H1 (cell line): ENCODE measurements around the gene COMT. TPM values are rescaled to one million over a fixed set of nuclear protein-coding genes. Genes with fewer than 3 reads are reported as not detected.

Source experiments
- CTCF ChIA-PET: fragments of 300-600 bp; sonication (Branson Sonifier 250); formaldehyde crosslinking; loops from one replicate; lab custom pipeline; 2021; ENCODE audit not compliant: partially characterized antibody; lab: Charles Lee
- POLR2A ChIA-PET: fragments of 300-600 bp; sonication (Branson Sonifier 250); formaldehyde crosslinking; loops from one replicate; lab custom pipeline; 2021; ENCODE audit warnings: inconsistent platforms; ENCODE audit not compliant: partially characterized antibody; lab: Charles Lee
- DNase-seq, 2 experiments: peaks; one replicate each; pipeline versions ENCODE4 v3.0.0 to v3.0.0-alpha.2; 2010 to 2022; ENCODE audit warnings: low spot score in 2 of 2, low read depth in 1 of 2, mixed read lengths in 1 of 2
- FAIRE-seq: peaks from 2 replicates; lab custom pipeline; 2011; peaks lifted over from hg19 to GRCh38; lab: Jason Lieb, UNC
- H2AFZ ChIP-seq: 2 replicates; pipeline ENCODE4 v1.8.1; 2012; ENCODE audit warnings: low read length, inconsistent platforms
- H2AK5ac ChIP-seq: 2 replicates; pipeline ENCODE4 v1.6.1; 2013; ENCODE audit warnings: low read depth, low read length
- H2BK120ac ChIP-seq: replicated peaks from 2 replicates; pipeline ENCODE3; 2013; ENCODE audit warnings: low read depth, low read length, inconsistent platforms
- H2BK12ac ChIP-seq: 2 replicates; pipeline ENCODE4 v1.6.1; 2013; ENCODE audit warnings: low read depth, low read length
- H2BK15ac ChIP-seq: 2 replicates; pipeline ENCODE4 v1.6.1; 2013; ENCODE audit warnings: low read length
- H2BK20ac ChIP-seq: 2 replicates; pipeline ENCODE4 v1.6.1; 2013; ENCODE audit warnings: low read length
- H2BK5ac ChIP-seq: 2 replicates; pipeline ENCODE4 v1.6.1; 2013; ENCODE audit warnings: low read depth, low read length
- H3K14ac ChIP-seq: 2 replicates; pipeline ENCODE4 v1.6.1; 2013; ENCODE audit warnings: inconsistent platforms; ENCODE audit not compliant: insufficient read length
- H3K18ac ChIP-seq: 2 replicates; pipeline ENCODE4 v1.6.1; 2013; ENCODE audit warnings: low read length; ENCODE audit errors: extremely low read depth
- H3K23ac ChIP-seq: 2 replicates; pipeline ENCODE4 v1.6.1; 2013; ENCODE audit warnings: inconsistent platforms; ENCODE audit not compliant: insufficient read length
- H3K23me2 ChIP-seq: 2 replicates; pipeline ENCODE4 v1.6.1; 2013; ENCODE audit warnings: low read depth, low read length
- H3K27ac ChIP-seq: 2 replicates; pipeline ENCODE4 v1.6.1; 2011; ENCODE audit warnings: low read depth, low read length, inconsistent platforms
- H3K27me3 ChIP-seq, 4 experiments: replicated peaks in 1 of 4; 1 replicate in 1 of 4; 2 replicates in 3 of 4; pipeline versions ENCODE4 v1.6.1 to v1.8.1; 2011 to 2013; ENCODE audit warnings: low read length in 3 of 4, mild to moderate bottlenecking in 3 of 4, inconsistent platforms in 2 of 4, mixed read lengths in 2 of 4, moderate library complexity in 1 of 4; ENCODE audit not compliant: control insufficient read depth in 3 of 4, insufficient read depth in 3 of 4; ENCODE audit errors: extremely low read depth in 1 of 4
- H3K36me3 ChIP-seq, 4 experiments: 2 replicates each; pipeline versions ENCODE4 v1.6.1 to v1.8.1; 2011 to 2013; ENCODE audit warnings: mild to moderate bottlenecking in 4 of 4, low read length in 3 of 4, moderate library complexity in 2 of 4, control low read depth in 1 of 4, inconsistent platforms in 1 of 4; ENCODE audit not compliant: insufficient read depth in 4 of 4, control insufficient read depth in 2 of 4
- H3K4ac ChIP-seq: replicated peaks from 2 replicates; pipeline ENCODE3; 2013; ENCODE audit warnings: low read length, low read depth, mixed read lengths, inconsistent platforms; ENCODE audit not compliant: insufficient read length
- H3K4me1 ChIP-seq, 4 experiments: replicated peaks in 1 of 4; 1 replicate in 1 of 4; 2 replicates in 3 of 4; pipeline versions ENCODE4 v1.6.1 to v1.8.1; 2011 to 2013; ENCODE audit warnings: low read length in 3 of 4, inconsistent platforms in 2 of 4, mixed read lengths in 1 of 4; ENCODE audit not compliant: insufficient read depth in 4 of 4, control insufficient read depth in 3 of 4
- H3K4me2 ChIP-seq, 2 experiments: 2 replicates each; pipeline versions ENCODE4 v1.6.1 to v1.8.1; 2011 to 2013; ENCODE audit warnings: low read depth in 2 of 2, low read length in 2 of 2, control low read depth in 1 of 2, inconsistent platforms in 1 of 2, mild to moderate bottlenecking in 1 of 2; ENCODE audit not compliant: insufficient read depth in 1 of 2
- H3K4me3 ChIP-seq, 4 experiments: fragments of 200-600, 300-600 bp in 1 of 4; sonication (generic), shearing (Covaris generic), sonication (Bioruptor Twin) in 1 of 4; 2 replicates each; pipeline versions ENCODE4 v1.5.1 to v1.8.1; 2011 to 2016; ENCODE audit warnings: low read length in 4 of 4, low read depth in 3 of 4, control low read depth in 2 of 4, inconsistent platforms in 2 of 4, mild to moderate bottlenecking in 2 of 4, mixed read lengths in 1 of 4, moderate library complexity in 1 of 4; ENCODE audit not compliant: insufficient read depth in 2 of 4; ENCODE audit errors: extremely low read depth in 1 of 4
- H3K56ac ChIP-seq: replicated peaks from 2 replicates; pipeline ENCODE3; 2013; ENCODE audit warnings: low read depth, mild to moderate bottlenecking, mixed read lengths, low read length, inconsistent platforms; ENCODE audit not compliant: insufficient read length
- H3K79me1 ChIP-seq: 2 replicates; pipeline ENCODE4 v1.6.1; 2013; ENCODE audit warnings: low read depth, low read length, control low read depth
- H3K79me2 ChIP-seq, 2 experiments: 2 replicates each; pipeline versions ENCODE4 v1.6.1 to v1.8.1; 2012 to 2013; ENCODE audit warnings: low read length in 2 of 2, mild to moderate bottlenecking in 2 of 2, inconsistent platforms in 1 of 2; ENCODE audit not compliant: insufficient read depth in 2 of 2, control insufficient read depth in 1 of 2
- H3K9ac ChIP-seq, 4 experiments: replicated peaks in 1 of 4; 1 replicate in 1 of 4; 2 replicates in 3 of 4; pipeline versions ENCODE4 v1.6.1 to v1.8.1; 2011 to 2013; ENCODE audit warnings: low read depth in 3 of 4, low read length in 3 of 4, control low read depth in 2 of 4, mild to moderate bottlenecking in 2 of 4, moderate library complexity in 2 of 4, inconsistent platforms in 1 of 4; ENCODE audit errors: extremely low read depth in 1 of 4
- H3K9me3 ChIP-seq, 2 experiments: 2 replicates each; pipeline versions ENCODE4 v1.6.1 to v1.8.1; 2012 to 2013; ENCODE audit warnings: mild to moderate bottlenecking in 2 of 2, moderate library complexity in 2 of 2, control low read depth in 1 of 2, inconsistent platforms in 1 of 2, low read depth in 1 of 2, low read length in 1 of 2, mixed read lengths in 1 of 2; ENCODE audit not compliant: insufficient read depth in 2 of 2
- H4K20me1 ChIP-seq, 2 experiments: replicated peaks in 1 of 2; 2 replicates each; pipeline versions ENCODE3 to v1.8.1; 2011 to 2013; ENCODE audit warnings: inconsistent platforms in 2 of 2, low read length in 2 of 2, mild to moderate bottlenecking in 1 of 2; ENCODE audit not compliant: insufficient read depth in 2 of 2, control insufficient read depth in 1 of 2
- H4K5ac ChIP-seq: 2 replicates; pipeline ENCODE4 v1.6.1; 2013; ENCODE audit warnings: low read length, low read depth, mixed read lengths, inconsistent platforms; ENCODE audit not compliant: insufficient read length
- H4K8ac ChIP-seq: 2 replicates; pipeline ENCODE4 v1.8.0; 2013; ENCODE audit warnings: mild to moderate bottlenecking, moderate library complexity, low read length, inconsistent platforms; ENCODE audit not compliant: insufficient read depth; ENCODE audit errors: extremely low read depth
- H4K91ac ChIP-seq: replicated peaks from 2 replicates; pipeline ENCODE3; 2013; ENCODE audit warnings: low read length, mixed read lengths, inconsistent platforms; ENCODE audit not compliant: insufficient read length
- FOSL1 ChIP-seq: IDR thresholded peaks from 2 replicates; pipeline ENCODE4 v1.6.1; 2011; ENCODE audit warnings: mild to moderate bottlenecking, low read depth, low read length, moderate library complexity; ENCODE audit not compliant: insufficient read depth
- WGBS, 2 experiments: shearing (Covaris generic) in 1 of 2; methylation state at CpG; one replicate each; pipeline versions ENCODE4 v1.1.6 to v1.1.7; 2013 to 2015; ENCODE audit warnings: low lambda C conversion rate in 2 of 2, mixed read lengths in 2 of 2, inconsistent platforms in 1 of 2, low coverage in 1 of 2, missing lambda C conversion rate in 1 of 2; ENCODE audit not compliant: insufficient replicate concordance in 2 of 2, insufficient coverage in 1 of 2, insufficient read length in 1 of 2; ENCODE audit errors: extremely low coverage in 1 of 2, missing lambda C conversion rate in 1 of 2; 5-methylcytosine and 5-hydroxymethylcytosine counted together
- polyA plus RNA-seq, 7 experiments: library from polyadenylated mRNA; depleted of rRNA in 3 of 7; stranded (reverse) in 5 of 7; unstranded in 2 of 7; fragments of >200 nt in 5 of 7; fragments of 200-250 nt in 2 of 7; gene quantifications; 1 replicate in 5 of 7; 2 replicates in 1 of 7; 4 replicates in 1 of 7; pipeline versions ENCODE4 v1.2.1 to v1.2.3, GENCODE V29; 2011 to 2013; ENCODE audit warnings: missing spikeins in 2 of 7, mixed read lengths in 2 of 7
- total RNA-seq: library from RNA; stranded (reverse); fragmentation: NEBNext Ultra II Directional; extraction: Animal tissue kit (Norgen Biotek cat#: 25700); gene quantifications from 2 replicates; pipeline ENCODE4 v1.2.1, GENCODE V29; 2021

Gene COMT
- total and polyA plus RNA-seq, 2 of the 8 experiments (the other 6 are each of a cell fraction or from before 2014, with no cell fraction given): 15.2 to 33.7 TPM

DNA sequence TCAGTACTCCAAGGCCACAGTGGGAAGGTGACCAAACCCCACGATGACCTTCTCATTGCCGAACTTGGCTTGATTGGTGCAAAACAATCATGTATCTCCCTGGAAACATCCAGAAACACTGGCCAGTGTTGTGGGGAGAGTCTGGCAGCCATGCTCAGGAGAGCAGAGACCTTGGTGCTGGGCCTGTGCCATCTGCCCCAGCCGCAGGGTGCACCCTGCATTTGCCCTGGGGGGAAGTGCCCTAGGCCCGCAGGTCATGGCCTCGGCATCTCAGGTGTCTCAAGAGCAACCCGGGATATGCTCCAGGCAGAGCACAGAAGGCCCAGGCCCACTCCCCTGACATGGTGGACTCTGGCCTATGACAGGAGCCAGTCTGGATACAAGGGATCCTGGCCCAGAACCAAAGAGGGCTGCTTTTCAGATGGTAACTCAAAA, 51.4 kb downstream of the COMT start:
- CTCF ChIA-PET: interaction anchor here (0.6 to 5.8 kb wide), 4 partner anchors 21 to 75 kb away, joined by 3 to 50 read pairs (median 7); no protein-coding TSS in a partner anchor
- Histone ChIP-seq H3K14ac (no peak overlapping the region), H3K79me1 (no peaks in the 10 kb centered on the region; the same call in none of the 2 replicates)

More for the DNA sequence above, 51.4 kb downstream of the COMT start:
- no peak overlapping the region for H3K18ac ChIP-seq
- no peak overlapping the region for H2BK12ac ChIP-seq
- 86% methylated on average over 6 of the region's 6 CpGs; no CpG with 5 or more reads in 1 of the 2 experiments for WGBS, 2 experiments
- no peak overlapping the region for H2AFZ ChIP-seq
- H3K9me3 ChIP-seq: no peaks in the 10 kb centered on the region
- peaks cover 0 to 6% (median 2%) of the 10 kb centered on the region in 4 experiments; a peak in 3 of 7 replicates for H3K4me1 ChIP-seq
- H3K79me2 ChIP-seq: no peaks in the 10 kb centered on the region
- no peak overlapping the region for H3K4ac ChIP-seq
- no peak overlapping the region for H3K4me2 ChIP-seq
- H3K9ac ChIP-seq: no peak overlapping the region
- no peak overlapping the region for H2BK20ac ChIP-seq
- no peak for TF ChIP-seq FOSL1
- no peak for FAIRE-seq
- no peak for DNase-seq
- H2AK5ac ChIP-seq: no peak overlapping the region; the same call in 1 of the 2 replicates
- POLR2A ChIA-PET: interaction anchor here (0.8 to 1.8 kb wide), 2 partner anchors 15 to 119 kb away, joined by 3 read pairs; no protein-coding TSS in a partner anchor
- H3K36me3 ChIP-seq: no peaks in the 10 kb centered on the region
- H3K27me3 ChIP-seq: no peaks in the 10 kb centered on the region
- peaks cover 2 to 4% of the 10 kb centered on the region in 2 experiments for H4K20me1 ChIP-seq
- peaks cover 6% of the 10 kb centered on the region; the same call in 1 of the 2 replicates for H3K23me2 ChIP-seq
- no peak overlapping the region for H4K91ac ChIP-seq
- no peak overlapping the region for H3K27ac ChIP-seq
- no peak overlapping the region for H2BK120ac ChIP-seq
- H4K5ac ChIP-seq: no peak overlapping the region
- no peak overlapping the region for H3K23ac ChIP-seq
- H3K56ac ChIP-seq: no peak overlapping the region
- no peak overlapping the region for H2BK5ac ChIP-seq
- H3K4me3 ChIP-seq: no peak overlapping the region
- H2BK15ac ChIP-seq: no peak overlapping the region
- no peak overlapping the region for H4K8ac ChIP-seq
